ENCODE results near the gene NNAT. TPM values are rescaled to one million over a fixed set of nuclear protein-coding genes. Genes with fewer than 3 reads are reported as not detected.

NNAT gene
- total RNA-seq, 1 donor: not detected

GRCh38 chr20:37494796-37495195 is 26.3 kb upstream of the NNAT start:
- no peak overlapping the region for H3K27ac ChIP-seq (ENCODE audit: low read depth, low read length)
- no peak for TF ChIP-seq CTCF (IDR thresholded peaks at IDR 0.05; ENCODE audit: extremely low read depth, low read depth, low read length)
- H3K4me3 ChIP-seq (ENCODE audit: insufficient read depth, low read length): no peak overlapping the region
- H3K36me3 ChIP-seq (ENCODE audit: insufficient read depth, low read length): no peaks in the 10 kb centered on the region
- H4K20me1 ChIP-seq (ENCODE audit: insufficient read depth, low read length): no peaks in the 10 kb centered on the region
- DNase-seq (ENCODE audit: insufficient read length, low spot score, missing footprints): no peak
- peaks cover 3% of the 10 kb centered on the region for H3K4me1 ChIP-seq (ENCODE audit: insufficient read depth, low read length)
- no peak overlapping the region for H3K4me2 ChIP-seq (ENCODE audit: insufficient read depth, low read length)
- H3K9me3 ChIP-seq (ENCODE audit: low read depth, low read length): no peaks in the 10 kb centered on the region
- H2AFZ ChIP-seq (ENCODE audit: low read length): no peak overlapping the region
- no peaks in the 10 kb centered on the region for H3K79me2 ChIP-seq (ENCODE audit: insufficient read depth, low read length)
- H3K27me3 ChIP-seq (ENCODE audit: insufficient read depth, low read length): no peaks in the 10 kb centered on the region

GRCh38 chr20:37498066-37498665 is 22.9 kb upstream of the NNAT start:
- Histone ChIP-seq H2AFZ (ENCODE audit: low read length) (no peak overlapping the region), H3K4me3 (ENCODE audit: insufficient read depth, low read length) (no peak overlapping the region), H3K4me2 (ENCODE audit: insufficient read depth, low read length) (no peak overlapping the region), H3K27me3 (ENCODE audit: insufficient read depth, low read length) (no peaks in the 10 kb centered on the region), H3K36me3 (ENCODE audit: insufficient read depth, low read length) (peaks cover 3% of the 10 kb centered on the region), H3K9me3 (ENCODE audit: low read depth, low read length) (no peaks in the 10 kb centered on the region), H3K79me2 (ENCODE audit: insufficient read depth, low read length) (no peaks in the 10 kb centered on the region), H3K27ac (ENCODE audit: low read depth, low read length) (no peak overlapping the region), H3K4me1 (ENCODE audit: insufficient read depth, low read length) (peaks cover 3% of the 10 kb centered on the region), H4K20me1 (ENCODE audit: insufficient read depth, low read length) (no peaks in the 10 kb centered on the region)
- TF ChIP-seq CTCF (IDR thresholded peaks at IDR 0.05; ENCODE audit: extremely low read depth, low read depth, low read length): no peak
- no peak for DNase-seq (ENCODE audit: insufficient read length, low spot score, missing footprints)

- no peak overlapping the region for H2AFZ ChIP-seq (ENCODE audit: low read length)
- H3K79me2 ChIP-seq (ENCODE audit: insufficient read depth, low read length): no peaks in the 10 kb centered on the region
- H3K4me3 ChIP-seq (ENCODE audit: insufficient read depth, low read length): no peak overlapping the region
- H3K4me2 ChIP-seq (ENCODE audit: insufficient read depth, low read length): no peak overlapping the region
- no peak for DNase-seq (ENCODE audit: insufficient read length, low spot score, missing footprints)
- H3K4me1 ChIP-seq (ENCODE audit: insufficient read depth, low read length): peaks cover 3% of the 10 kb centered on the region
- H3K36me3 ChIP-seq (ENCODE audit: insufficient read depth, low read length): peaks cover 3% of the 10 kb centered on the region
- no peaks in the 10 kb centered on the region for H3K9me3 ChIP-seq (ENCODE audit: low read depth, low read length)
- peaks cover 13% of the 10 kb centered on the region for H4K20me1 ChIP-seq (ENCODE audit: insufficient read depth, low read length)
- no peak for TF ChIP-seq CTCF (IDR thresholded peaks at IDR 0.05; ENCODE audit: extremely low read depth, low read depth, low read length)
- no peak overlapping the region for H3K27ac ChIP-seq (ENCODE audit: low read depth, low read length)
- H3K27me3 ChIP-seq (ENCODE audit: insufficient read depth, low read length): no peaks in the 10 kb centered on the region
Measured at GRCh38 chr20:37500311-37500710, 20.7 kb upstream of the NNAT start.

- H4K20me1 ChIP-seq (ENCODE audit: insufficient read depth, low read length): peaks cover 13% of the 10 kb centered on the region
- no peaks in the 10 kb centered on the region for H3K9me3 ChIP-seq (ENCODE audit: low read depth, low read length)
- H3K27me3 ChIP-seq (ENCODE audit: insufficient read depth, low read length): no peaks in the 10 kb centered on the region
- peaks cover 3% of the 10 kb centered on the region for H3K4me1 ChIP-seq (ENCODE audit: insufficient read depth, low read length)
- DNase-seq (ENCODE audit: insufficient read length, low spot score, missing footprints): no peak
- no peak for TF ChIP-seq CTCF (IDR thresholded peaks at IDR 0.05; ENCODE audit: extremely low read depth, low read depth, low read length)
- H3K79me2 ChIP-seq (ENCODE audit: insufficient read depth, low read length): no peaks in the 10 kb centered on the region
- H2AFZ ChIP-seq (ENCODE audit: low read length): no peak overlapping the region
- peaks cover 3% of the 10 kb centered on the region for H3K36me3 ChIP-seq (ENCODE audit: insufficient read depth, low read length)
- no peak overlapping the region for H3K4me2 ChIP-seq (ENCODE audit: insufficient read depth, low read length)
- H3K4me3 ChIP-seq (ENCODE audit: insufficient read depth, low read length): no peak overlapping the region
- H3K27ac ChIP-seq (ENCODE audit: low read depth, low read length): no peak overlapping the region
Measured at GRCh38 chr20:37501940-37502339, 19.1 kb upstream of the NNAT start.

Measured in osteoblast (primary cell).